GM10266 (cell line): ENCODE measurements around the gene DDT.
"Not testable (repeated sequence)": the region's sequence is repeated elsewhere in the genome, so short reads cannot be mapped to it uniquely, and the experiment has no call there.

Source experiments
- DNase-seq: peaks from one replicate; pipeline ENCODE4 v3.0.0; 2012; ENCODE audit errors: extremely low spot score
- CTCF ChIP-seq: IDR thresholded peaks from 2 replicates; pipeline ENCODE4 v1.5.1; 2012; ENCODE audit warnings: mild to moderate bottlenecking, low read depth; ENCODE audit not compliant: control insufficient read depth, insufficient read depth; ENCODE audit errors: missing control alignments

Gene DDT

GRCh38 chr22:23951383-23951782, 22.9 kb downstream of the DDT start:
- DNase-seq: not testable (repeated sequence)

- DNase-seq: not testable (repeated sequence)
Observed at GRCh38 chr22:23949764-23950163, 24.5 kb downstream of the DDT start.

- DNase-seq: not testable (repeated sequence)
Observed at GRCh38 chr22:23947391-23947790, 26.9 kb downstream of the DDT start.

- not testable (repeated sequence) for DNase-seq
Observed at GRCh38 chr22:23940166-23940565, 34.1 kb downstream of the DDT start.

- no peak for DNase-seq
Observed at GRCh38 chr22:23939017-23939357, 35.3 kb downstream of the DDT start.

GRCh38 chr22:23938328-23939016, 35.8 kb downstream of the DDT start:
- TF ChIP-seq CTCF: no peak
- DNase-seq: no peak

More at GRCh38 chr22:23939017-23939357, 35.3 kb downstream of the DDT start:
- TF ChIP-seq CTCF: no peak

- no peak for DNase-seq
- TF ChIP-seq CTCF: no peak
Observed at GRCh38 chr22:23926561-23926960, 47.7 kb downstream of the DDT start.

GRCh38 chr22:23925020-23925606, 49.1 kb downstream of the DDT start:
- no peak for DNase-seq
- TF ChIP-seq CTCF: no peak

GRCh38 chr22:23922921-23923320, 51.3 kb downstream of the DDT start:
- no peak for TF ChIP-seq CTCF
- DNase-seq: no peak

- DNase-seq: not testable (repeated sequence)
Observed at GRCh38 chr22:23921586-23922201, 52.5 kb downstream of the DDT start.
